ENCODE measurements around the gene PCED1A.

GRCh38 chr20:2869381-2869780 lies 28.9 kb upstream of the PCED1A start:
- TF ChIP-seq CTCF (IDR thresholded peaks at IDR 0.05) (no peak), EZH2 (IDR thresholded peaks at IDR 0.05; ENCODE audit: borderline replicate concordance, insufficient read depth, low read depth, low read length, poor library complexity, severe bottlenecking) (no peak)

Measured in B cell (primary cell).